GM23338 (cell line): ENCODE data around the gene POLR2L.

ENCODE experiments used
- CREB1 ChIP-seq: fragments of 250-450 bp; sonication (Bioruptor Pico); IDR thresholded peaks from 2 replicates; pipeline ENCODE4 v1.5.0; 2020; ENCODE audit warnings: low read depth, mild to moderate bottlenecking, moderate library complexity
- EZH2 ChIP-seq: fragments of 200-600 bp; sonication (generic); IDR thresholded peaks from one replicate; pipeline ENCODE4 v1.8.0; 2017; ENCODE audit warnings: antibody characterized with exemption, mild to moderate bottlenecking, low read depth; ENCODE audit not compliant: unreplicated experiment
- EZH2phosphoT487 ChIP-seq: fragments of 200-600 bp; sonication (generic); IDR thresholded peaks from one replicate; pipeline ENCODE4 v1.8.1; 2018; ENCODE audit warnings: antibody characterized with exemption; ENCODE audit not compliant: unreplicated experiment
- JUNB ChIP-seq: IDR thresholded peaks from one replicate; pipeline ENCODE4 v1.6.1; 2016; ENCODE audit warnings: antibody characterized with exemption; ENCODE audit not compliant: unreplicated experiment
- NANOG ChIP-seq: IDR thresholded peaks from 2 replicates; pipeline ENCODE4 v1.6.1; 2016; ENCODE audit warnings: antibody characterized with exemption, borderline replicate concordance
- POLR2AphosphoS5 ChIP-seq: IDR thresholded peaks from 2 replicates; pipeline ENCODE4 v1.6.1; 2016; ENCODE audit warnings: antibody characterized with exemption, low read depth
- STAT1 ChIP-seq: IDR thresholded peaks from one replicate; pipeline ENCODE4 v1.6.1; 2016; ENCODE audit warnings: antibody characterized with exemption; ENCODE audit not compliant: unreplicated experiment
- ZNF114 ChIP-seq: fragments of 250-450 bp; sonication (Bioruptor Pico); IDR thresholded peaks from 2 replicates; pipeline ENCODE4 v1.5.0; 2020; ENCODE audit warnings: mild to moderate bottlenecking, moderate library complexity
- ZNF331 ChIP-seq: fragments of 250-450 bp; sonication (Bioruptor Pico); IDR thresholded peaks from 2 replicates; pipeline ENCODE4 v1.5.0; 2020; ENCODE audit warnings: low read depth, mild to moderate bottlenecking, moderate library complexity
- TF ChIP-seq, protein P1 (sequence below), 2 experiments: fragments of 200-600 bp in 1 of 2; sonication (generic) in 1 of 2; conservative IDR thresholded peaks; 2 replicates each; pipeline versions ENCODE4 v1.5.1 to v1.6.1; 2016 to 2017; ENCODE audit warnings: antibody characterized with exemption in 2 of 2, low read depth in 2 of 2, mild to moderate bottlenecking in 2 of 2, moderate library complexity in 1 of 2
- TF ChIP-seq, protein P2 (sequence below): IDR thresholded peaks from one replicate; pipeline ENCODE4 v1.6.1; 2018; ENCODE audit warnings: antibody characterized with exemption; ENCODE audit not compliant: unreplicated experiment
- TF ChIP-seq, protein P3 (sequence below): IDR thresholded peaks from 2 replicates; pipeline ENCODE4 v1.6.1; 2016; ENCODE audit warnings: antibody characterized with exemption
- TF ChIP-seq, protein P4 (sequence below): fragments of 250-450 bp; sonication (Bioruptor Pico); IDR thresholded peaks from 2 replicates; pipeline ENCODE4 v1.5.0; 2020; ENCODE audit warnings: mild to moderate bottlenecking, moderate library complexity

DNA sequence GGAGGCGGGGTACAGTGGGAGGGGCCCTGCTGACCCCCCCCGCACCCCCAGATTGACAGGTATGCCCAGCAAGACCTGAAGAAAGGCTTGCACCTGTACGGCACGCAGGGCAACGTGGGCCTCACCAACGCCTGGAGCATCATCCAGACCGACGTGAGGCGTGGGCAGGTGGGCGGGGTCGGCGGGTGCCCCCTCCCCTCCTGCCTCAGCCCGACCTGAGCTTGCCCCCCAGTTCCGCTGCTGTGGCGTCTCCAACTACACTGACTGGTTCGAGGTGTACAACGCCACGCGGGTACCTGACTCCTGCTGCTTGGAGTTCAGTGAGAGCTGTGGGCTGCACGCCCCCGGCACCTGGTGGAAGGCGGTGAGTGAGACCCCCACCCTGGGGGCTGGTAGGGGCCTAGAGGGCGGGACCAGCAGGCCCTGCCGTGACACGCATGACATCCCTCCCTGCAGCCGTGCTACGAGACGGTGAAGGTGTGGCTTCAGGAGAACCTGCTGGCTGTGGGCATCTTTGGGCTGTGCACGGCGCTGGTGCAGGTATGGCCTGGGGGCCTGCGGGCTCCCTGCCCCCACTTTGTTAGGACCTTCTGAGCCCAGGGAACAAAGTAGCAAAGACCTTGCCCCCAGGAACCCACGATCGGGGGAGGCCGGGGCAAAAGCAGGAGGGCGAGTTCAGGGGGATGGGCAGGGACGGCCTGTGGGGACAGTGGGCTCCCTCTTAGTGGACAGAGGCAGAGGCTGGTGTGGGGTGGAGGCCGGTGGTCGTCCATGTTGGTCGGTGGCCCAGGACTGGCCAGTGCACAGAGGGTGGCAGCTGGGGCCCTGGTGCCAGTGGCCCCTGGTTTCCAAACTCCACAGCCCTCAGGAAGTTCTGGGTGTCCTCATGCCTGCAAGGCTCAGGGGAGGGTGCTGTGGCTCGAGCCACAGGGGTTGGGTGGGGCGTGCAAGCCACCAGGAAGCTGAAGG lies 23.4 kb upstream of the POLR2L start:
- TF ChIP-seq, protein P1, sequence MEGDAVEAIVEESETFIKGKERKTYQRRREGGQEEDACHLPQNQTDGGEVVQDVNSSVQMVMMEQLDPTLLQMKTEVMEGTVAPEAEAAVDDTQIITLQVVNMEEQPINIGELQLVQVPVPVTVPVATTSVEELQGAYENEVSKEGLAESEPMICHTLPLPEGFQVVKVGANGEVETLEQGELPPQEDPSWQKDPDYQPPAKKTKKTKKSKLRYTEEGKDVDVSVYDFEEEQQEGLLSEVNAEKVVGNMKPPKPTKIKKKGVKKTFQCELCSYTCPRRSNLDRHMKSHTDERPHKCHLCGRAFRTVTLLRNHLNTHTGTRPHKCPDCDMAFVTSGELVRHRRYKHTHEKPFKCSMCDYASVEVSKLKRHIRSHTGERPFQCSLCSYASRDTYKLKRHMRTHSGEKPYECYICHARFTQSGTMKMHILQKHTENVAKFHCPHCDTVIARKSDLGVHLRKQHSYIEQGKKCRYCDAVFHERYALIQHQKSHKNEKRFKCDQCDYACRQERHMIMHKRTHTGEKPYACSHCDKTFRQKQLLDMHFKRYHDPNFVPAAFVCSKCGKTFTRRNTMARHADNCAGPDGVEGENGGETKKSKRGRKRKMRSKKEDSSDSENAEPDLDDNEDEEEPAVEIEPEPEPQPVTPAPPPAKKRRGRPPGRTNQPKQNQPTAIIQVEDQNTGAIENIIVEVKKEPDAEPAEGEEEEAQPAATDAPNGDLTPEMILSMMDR (conservative IDR thresholded peaks at IDR 0.05; ENCODE audit: low read depth in 2 of 2), result no peak
- TF ChIP-seq, protein P2, sequence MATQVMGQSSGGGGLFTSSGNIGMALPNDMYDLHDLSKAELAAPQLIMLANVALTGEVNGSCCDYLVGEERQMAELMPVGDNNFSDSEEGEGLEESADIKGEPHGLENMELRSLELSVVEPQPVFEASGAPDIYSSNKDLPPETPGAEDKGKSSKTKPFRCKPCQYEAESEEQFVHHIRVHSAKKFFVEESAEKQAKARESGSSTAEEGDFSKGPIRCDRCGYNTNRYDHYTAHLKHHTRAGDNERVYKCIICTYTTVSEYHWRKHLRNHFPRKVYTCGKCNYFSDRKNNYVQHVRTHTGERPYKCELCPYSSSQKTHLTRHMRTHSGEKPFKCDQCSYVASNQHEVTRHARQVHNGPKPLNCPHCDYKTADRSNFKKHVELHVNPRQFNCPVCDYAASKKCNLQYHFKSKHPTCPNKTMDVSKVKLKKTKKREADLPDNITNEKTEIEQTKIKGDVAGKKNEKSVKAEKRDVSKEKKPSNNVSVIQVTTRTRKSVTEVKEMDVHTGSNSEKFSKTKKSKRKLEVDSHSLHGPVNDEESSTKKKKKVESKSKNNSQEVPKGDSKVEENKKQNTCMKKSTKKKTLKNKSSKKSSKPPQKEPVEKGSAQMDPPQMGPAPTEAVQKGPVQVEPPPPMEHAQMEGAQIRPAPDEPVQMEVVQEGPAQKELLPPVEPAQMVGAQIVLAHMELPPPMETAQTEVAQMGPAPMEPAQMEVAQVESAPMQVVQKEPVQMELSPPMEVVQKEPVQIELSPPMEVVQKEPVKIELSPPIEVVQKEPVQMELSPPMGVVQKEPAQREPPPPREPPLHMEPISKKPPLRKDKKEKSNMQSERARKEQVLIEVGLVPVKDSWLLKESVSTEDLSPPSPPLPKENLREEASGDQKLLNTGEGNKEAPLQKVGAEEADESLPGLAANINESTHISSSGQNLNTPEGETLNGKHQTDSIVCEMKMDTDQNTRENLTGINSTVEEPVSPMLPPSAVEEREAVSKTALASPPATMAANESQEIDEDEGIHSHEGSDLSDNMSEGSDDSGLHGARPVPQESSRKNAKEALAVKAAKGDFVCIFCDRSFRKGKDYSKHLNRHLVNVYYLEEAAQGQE, result no peak
- TF ChIP-seq POLR2AphosphoS5, result peak; percentile 25; the same call in 1 of the 2 replicates
- TF ChIP-seq CREB1 (CRISPR knock-in tag), result no peak
- TF ChIP-seq EZH2, result no peak
- no peak for TF ChIP-seq EZH2phosphoT487
- TF ChIP-seq JUNB, result no peak
- no peak for TF ChIP-seq ZNF114 (CRISPR knock-in tag)
- TF ChIP-seq, protein P3, sequence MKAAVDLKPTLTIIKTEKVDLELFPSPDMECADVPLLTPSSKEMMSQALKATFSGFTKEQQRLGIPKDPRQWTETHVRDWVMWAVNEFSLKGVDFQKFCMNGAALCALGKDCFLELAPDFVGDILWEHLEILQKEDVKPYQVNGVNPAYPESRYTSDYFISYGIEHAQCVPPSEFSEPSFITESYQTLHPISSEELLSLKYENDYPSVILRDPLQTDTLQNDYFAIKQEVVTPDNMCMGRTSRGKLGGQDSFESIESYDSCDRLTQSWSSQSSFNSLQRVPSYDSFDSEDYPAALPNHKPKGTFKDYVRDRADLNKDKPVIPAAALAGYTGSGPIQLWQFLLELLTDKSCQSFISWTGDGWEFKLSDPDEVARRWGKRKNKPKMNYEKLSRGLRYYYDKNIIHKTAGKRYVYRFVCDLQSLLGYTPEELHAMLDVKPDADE, result no peak
- no peak for TF ChIP-seq ZNF331
- no peak for TF ChIP-seq NANOG
- TF ChIP-seq, protein P4, sequence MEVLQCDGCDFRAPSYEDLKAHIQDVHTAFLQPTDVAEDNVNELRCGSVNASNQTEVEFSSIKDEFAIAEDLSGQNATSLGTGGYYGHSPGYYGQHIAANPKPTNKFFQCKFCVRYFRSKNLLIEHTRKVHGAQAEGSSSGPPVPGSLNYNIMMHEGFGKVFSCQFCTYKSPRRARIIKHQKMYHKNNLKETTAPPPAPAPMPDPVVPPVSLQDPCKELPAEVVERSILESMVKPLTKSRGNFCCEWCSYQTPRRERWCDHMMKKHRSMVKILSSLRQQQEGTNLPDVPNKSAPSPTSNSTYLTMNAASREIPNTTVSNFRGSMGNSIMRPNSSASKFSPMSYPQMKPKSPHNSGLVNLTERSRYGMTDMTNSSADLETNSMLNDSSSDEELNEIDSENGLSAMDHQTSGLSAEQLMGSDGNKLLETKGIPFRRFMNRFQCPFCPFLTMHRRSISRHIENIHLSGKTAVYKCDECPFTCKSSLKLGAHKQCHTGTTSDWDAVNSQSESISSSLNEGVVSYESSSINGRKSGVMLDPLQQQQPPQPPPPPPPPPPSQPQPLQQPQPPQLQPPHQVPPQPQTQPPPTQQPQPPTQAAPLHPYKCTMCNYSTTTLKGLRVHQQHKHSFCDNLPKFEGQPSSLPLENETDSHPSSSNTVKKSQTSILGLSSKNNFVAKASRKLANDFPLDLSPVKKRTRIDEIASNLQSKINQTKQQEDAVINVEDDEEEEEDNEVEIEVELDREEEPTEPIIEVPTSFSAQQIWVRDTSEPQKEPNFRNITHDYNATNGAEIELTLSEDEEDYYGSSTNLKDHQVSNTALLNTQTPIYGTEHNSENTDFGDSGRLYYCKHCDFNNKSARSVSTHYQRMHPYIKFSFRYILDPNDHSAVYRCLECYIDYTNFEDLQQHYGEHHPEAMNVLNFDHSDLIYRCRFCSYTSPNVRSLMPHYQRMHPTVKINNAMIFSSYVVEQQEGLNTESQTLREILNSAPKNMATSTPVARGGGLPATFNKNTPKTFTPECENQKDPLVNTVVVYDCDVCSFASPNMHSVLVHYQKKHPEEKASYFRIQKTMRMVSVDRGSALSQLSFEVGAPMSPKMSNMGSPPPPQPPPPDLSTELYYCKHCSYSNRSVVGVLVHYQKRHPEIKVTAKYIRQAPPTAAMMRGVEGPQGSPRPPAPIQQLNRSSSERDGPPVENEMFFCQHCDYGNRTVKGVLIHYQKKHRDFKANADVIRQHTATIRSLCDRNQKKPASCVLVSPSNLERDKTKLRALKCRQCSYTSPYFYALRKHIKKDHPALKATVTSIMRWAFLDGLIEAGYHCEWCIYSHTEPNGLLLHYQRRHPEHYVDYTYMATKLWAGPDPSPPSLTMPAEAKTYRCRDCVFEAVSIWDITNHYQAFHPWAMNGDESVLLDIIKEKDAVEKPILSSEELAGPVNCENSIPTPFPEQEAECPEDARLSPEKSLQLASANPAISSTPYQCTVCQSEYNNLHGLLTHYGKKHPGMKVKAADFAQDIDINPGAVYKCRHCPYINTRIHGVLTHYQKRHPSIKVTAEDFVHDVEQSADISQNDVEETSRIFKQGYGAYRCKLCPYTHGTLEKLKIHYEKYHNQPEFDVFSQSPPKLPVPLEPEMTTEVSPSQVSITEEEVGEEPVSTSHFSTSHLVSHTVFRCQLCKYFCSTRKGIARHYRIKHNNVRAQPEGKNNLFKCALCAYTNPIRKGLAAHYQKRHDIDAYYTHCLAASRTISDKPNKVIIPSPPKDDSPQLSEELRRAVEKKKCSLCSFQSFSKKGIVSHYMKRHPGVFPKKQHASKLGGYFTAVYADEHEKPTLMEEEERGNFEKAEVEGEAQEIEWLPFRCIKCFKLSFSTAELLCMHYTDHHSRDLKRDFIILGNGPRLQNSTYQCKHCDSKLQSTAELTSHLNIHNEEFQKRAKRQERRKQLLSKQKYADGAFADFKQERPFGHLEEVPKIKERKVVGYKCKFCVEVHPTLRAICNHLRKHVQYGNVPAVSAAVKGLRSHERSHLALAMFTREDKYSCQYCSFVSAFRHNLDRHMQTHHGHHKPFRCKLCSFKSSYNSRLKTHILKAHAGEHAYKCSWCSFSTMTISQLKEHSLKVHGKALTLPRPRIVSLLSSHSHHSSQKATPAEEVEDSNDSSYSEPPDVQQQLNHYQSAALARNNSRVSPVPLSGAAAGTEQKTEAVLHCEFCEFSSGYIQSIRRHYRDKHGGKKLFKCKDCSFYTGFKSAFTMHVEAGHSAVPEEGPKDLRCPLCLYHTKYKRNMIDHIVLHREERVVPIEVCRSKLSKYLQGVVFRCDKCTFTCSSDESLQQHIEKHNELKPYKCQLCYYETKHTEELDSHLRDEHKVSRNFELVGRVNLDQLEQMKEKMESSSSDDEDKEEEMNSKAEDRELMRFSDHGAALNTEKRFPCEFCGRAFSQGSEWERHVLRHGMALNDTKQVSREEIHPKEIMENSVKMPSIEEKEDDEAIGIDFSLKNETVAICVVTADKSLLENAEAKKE (CRISPR knock-in tag), result no peak
- no peak for TF ChIP-seq STAT1
